KOPT-K1 (cell line): ENCODE results near the gene RPL7A.
"Not testable (repeated sequence)": the region's sequence is repeated elsewhere in the genome, so short reads cannot be mapped to it uniquely, and the experiment has no call there.

ENCODE experiments used
- H3K27ac ChIP-seq: fragments of 200-600 bp; sonication (generic); 2 replicates; pipeline ENCODE4 v1.5.1; 2016; ENCODE audit warnings: antibody characterized with exemption, mild to moderate bottlenecking, low read depth, low read length; ENCODE audit not compliant: poor library complexity, severe bottlenecking
- H3K36me3 ChIP-seq: fragments of 200-600 bp; sonication (generic); 2 replicates; pipeline ENCODE4 v1.5.1; 2017; ENCODE audit warnings: antibody characterized with exemption, mild to moderate bottlenecking, low read length, moderate library complexity; ENCODE audit not compliant: insufficient read depth
- H3K9me3 ChIP-seq: fragments of 200-600 bp; sonication (generic); 2 replicates; pipeline ENCODE4 v1.5.1; 2017; ENCODE audit warnings: antibody characterized with exemption, low read length, mild to moderate bottlenecking; ENCODE audit not compliant: insufficient read depth, poor library complexity, severe bottlenecking

Gene RPL7A

GRCh38 chr9:133367221-133367620 lies 19.2 kb downstream of the RPL7A start:
- no peak overlapping the region for H3K27ac ChIP-seq
- H3K9me3 ChIP-seq = no peaks in the 10 kb centered on the region
- peaks cover 86% of the 10 kb centered on the region for H3K36me3 ChIP-seq

DNA sequence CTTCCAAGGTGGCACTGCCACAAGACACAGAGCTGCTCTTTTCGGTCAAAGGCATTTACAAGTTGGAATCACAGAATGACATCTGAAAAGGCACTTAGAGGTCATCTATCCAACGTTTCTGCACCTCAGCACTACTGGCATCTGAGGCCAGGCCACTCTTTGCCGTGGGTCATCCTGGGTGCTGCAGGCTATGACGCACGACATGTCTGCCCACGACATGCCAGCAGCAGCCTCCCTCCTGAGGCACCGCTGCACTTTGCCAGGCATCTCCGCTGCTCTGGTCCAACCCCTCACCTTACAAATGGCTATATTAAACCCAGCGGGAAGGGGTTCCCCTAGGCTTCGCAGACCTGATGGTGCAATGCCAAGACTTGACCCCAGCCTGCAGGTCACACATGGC lies 19.8 kb downstream of the RPL7A start:
- no peaks in the 10 kb centered on the region for H3K9me3 ChIP-seq
- peaks cover 86% of the 10 kb centered on the region for H3K36me3 ChIP-seq
- H3K27ac ChIP-seq = no peak overlapping the region

- H3K27ac ChIP-seq = no peak overlapping the region
- no peaks in the 10 kb centered on the region for H3K9me3 ChIP-seq
- H3K36me3 ChIP-seq = peaks cover 86% of the 10 kb centered on the region
Observed at GRCh38 chr9:133368249-133368881, 20.3 kb downstream of the RPL7A start.

DNA sequence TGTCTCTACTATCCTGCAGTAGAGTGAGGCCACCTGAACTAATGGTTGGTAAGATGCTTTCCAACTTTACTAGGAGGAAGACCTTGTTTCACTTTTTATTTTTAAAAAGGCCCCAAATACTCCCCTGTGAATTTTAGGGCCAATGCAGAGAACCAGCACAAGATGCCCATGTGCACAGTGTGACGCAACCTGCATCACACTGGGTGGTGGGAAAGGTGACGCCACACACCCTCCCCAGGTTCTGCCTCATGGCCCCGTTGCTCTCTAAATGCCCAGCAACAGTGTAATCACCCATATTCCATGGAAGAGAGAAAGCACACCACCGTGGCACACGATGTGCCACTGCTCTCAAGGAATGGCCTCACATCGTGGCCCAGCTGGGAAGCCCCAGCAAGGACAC lies 21.4 kb downstream of the RPL7A start:
- Histone ChIP-seq H3K9me3 (no peaks in the 10 kb centered on the region), H3K27ac (peak overlapping the region; percentile 92), H3K36me3 (peaks cover 78% of the 10 kb centered on the region)

DNA sequence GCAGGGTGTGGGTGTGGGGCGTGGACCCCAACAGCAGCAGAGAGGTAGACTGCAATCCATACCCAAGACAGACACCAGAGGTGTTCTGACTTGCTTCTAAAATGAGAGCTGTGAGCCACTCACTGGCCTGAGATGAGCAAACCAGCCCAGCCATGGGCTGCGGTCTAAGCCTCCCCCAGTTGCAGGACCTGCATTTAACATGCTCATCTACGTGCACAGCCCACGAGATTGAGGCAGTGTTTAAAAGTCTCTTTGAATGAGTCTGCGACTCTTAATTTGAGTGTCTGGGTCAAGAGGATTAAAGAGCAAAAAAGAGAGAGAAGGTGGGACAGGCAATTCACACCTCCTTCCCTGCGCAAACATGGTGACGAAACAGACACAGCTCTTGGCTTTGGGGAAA lies 21.9 kb downstream of the RPL7A start:
- peak overlapping the region; percentile 92 for H3K27ac ChIP-seq
- H3K36me3 ChIP-seq = peaks cover 73% of the 10 kb centered on the region
- no peaks in the 10 kb centered on the region for H3K9me3 ChIP-seq

DNA sequence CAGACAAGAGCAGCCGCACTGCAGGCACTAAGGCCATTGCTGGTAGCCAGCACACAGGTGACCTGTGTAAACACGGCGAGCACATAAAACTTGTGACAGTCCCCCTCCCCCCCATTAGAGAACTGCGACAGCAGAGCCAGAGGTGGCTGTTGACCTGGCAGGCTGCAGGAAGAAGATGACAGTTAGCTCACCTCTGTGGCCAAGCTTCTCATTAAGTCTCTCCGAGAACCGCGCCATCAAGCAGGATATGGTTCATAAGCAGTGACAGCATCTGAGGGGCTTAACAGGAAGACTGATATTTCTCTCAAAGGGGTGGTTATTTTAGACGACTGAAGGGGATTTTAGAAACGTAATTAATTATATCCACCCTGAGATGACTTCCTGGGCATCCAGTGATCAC lies 22.7 kb downstream of the RPL7A start:
- peak overlapping the region; percentile 92 for H3K27ac ChIP-seq
- H3K36me3 ChIP-seq = peaks cover 65% of the 10 kb centered on the region
- H3K9me3 ChIP-seq = no peaks in the 10 kb centered on the region

GRCh38 chr9:133371261-133371711 lies 23.3 kb downstream of the RPL7A start:
- Histone ChIP-seq H3K27ac (peak overlapping the region; percentile 92), H3K36me3 (peaks cover 59% of the 10 kb centered on the region)

GRCh38 chr9:133372144-133372543 lies 24.1 kb downstream of the RPL7A start:
- Histone ChIP-seq H3K9me3 (no peaks in the 10 kb centered on the region), H3K27ac (peak overlapping the region; percentile 92), H3K36me3 (peaks cover 51% of the 10 kb centered on the region)

More at GRCh38 chr9:133371261-133371711, 23.3 kb downstream of the RPL7A start:
- H3K9me3 ChIP-seq = no peaks in the 10 kb centered on the region

DNA sequence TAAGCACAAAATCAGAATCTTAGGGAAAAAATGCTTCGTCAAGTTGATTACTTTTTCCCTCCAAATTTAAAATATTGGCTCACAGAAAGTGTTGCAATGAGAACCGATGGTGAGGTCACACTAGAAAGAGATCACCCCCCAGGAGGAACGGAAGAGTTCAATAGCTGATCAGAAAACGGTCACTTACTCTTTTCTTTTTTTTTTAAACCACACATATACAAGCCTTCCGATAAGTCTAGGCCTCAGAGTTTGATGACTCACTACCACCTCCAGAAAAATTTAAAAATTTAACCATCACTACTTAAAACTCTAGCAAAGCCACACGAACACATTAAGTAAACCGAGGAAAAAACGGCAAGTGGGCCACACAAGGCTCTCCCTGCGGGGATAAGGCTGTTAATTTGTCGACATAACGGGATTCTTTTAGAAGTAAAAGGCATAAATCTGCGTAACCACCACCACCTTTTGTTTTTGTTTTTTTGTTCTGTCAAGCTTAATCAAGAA lies 26.6 kb downstream of the RPL7A start:
- peak overlapping the region; percentile 85 for H3K27ac ChIP-seq
- H3K36me3 ChIP-seq = peaks cover 26% of the 10 kb centered on the region

GRCh38 chr9:133375116-133375723 lies 27.2 kb downstream of the RPL7A start:
- Histone ChIP-seq H3K27ac (peak overlapping the region; percentile 85), H3K9me3 (no peaks in the 10 kb centered on the region), H3K36me3 (peaks cover 21% of the 10 kb centered on the region; the same call in 1 of the 2 replicates)

More for the DNA sequence above, 26.6 kb downstream of the RPL7A start:
- no peaks in the 10 kb centered on the region for H3K9me3 ChIP-seq

- H3K9me3 ChIP-seq = no peaks in the 10 kb centered on the region
- peaks cover 17% of the 10 kb centered on the region; the same call in 1 of the 2 replicates for H3K36me3 ChIP-seq
- H3K27ac ChIP-seq = peak within 1 kb of the TSS; percentile 85
Observed at GRCh38 chr9:133375724-133376654, 28.0 kb downstream of the RPL7A start, which contains the start of the genes STKLD1 and SURF4. Gene STKLD1 (plus strand): TSS chr9:133376366. CDS start chr9:133376474, 108 bp downstream. Gene SURF4 (minus strand): TSS chr9:133376060. CDS start chr9:133375969, 91 bp downstream.

GRCh38 chr9:133377280-133377679 lies 29.3 kb downstream of the RPL7A start:
- not testable (repeated sequence) for H3K9me3 ChIP-seq, H3K27ac ChIP-seq
- peaks cover 14% of the 10 kb centered on the region; the same call in 1 of the 2 replicates for H3K36me3 ChIP-seq

DNA sequence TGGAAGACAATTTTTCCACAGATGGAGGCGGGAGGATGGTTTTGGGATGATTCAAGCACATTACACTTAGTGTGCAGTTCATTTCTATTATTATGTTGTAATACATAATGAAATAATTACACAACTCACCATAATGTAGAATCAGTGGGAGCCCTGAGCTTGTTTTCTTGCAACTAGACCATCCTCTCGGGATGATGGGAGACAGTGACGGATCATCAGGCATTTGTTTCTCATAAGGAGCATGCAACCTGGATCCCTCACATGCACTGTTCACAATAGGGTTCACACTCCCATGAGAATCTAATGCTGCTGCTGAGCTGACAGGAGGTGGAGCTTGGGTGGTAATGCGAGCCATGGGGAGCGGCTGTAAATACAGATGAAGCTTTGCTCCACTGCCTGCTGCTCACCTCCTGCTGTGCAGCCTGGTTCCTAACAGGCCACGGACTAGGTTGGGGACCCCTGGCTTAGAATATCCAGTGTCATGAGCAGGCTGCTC lies 29.8 kb downstream of the RPL7A start:
- H3K27ac ChIP-seq = no peak overlapping the region
- peaks cover 9% of the 10 kb centered on the region; the same call in 1 of the 2 replicates for H3K36me3 ChIP-seq
- no peaks in the 10 kb centered on the region for H3K9me3 ChIP-seq

- no peak overlapping the region for H3K27ac ChIP-seq
- H3K9me3 ChIP-seq = no peaks in the 10 kb centered on the region
- H3K36me3 ChIP-seq = peaks cover 1% of the 10 kb centered on the region; the same call in 1 of the 2 replicates
Observed at GRCh38 chr9:133378408-133378962, 30.5 kb downstream of the RPL7A start.
